ENCODE measurements around the gene SLC38A10.

Gene SLC38A10

GRCh38 chr17:81272616-81273015, 22.5 kb downstream of the SLC38A10 start:
- DNase-seq (ENCODE audit: low read depth, low spot score), result no peak
- ChIA-PET CTCF (interaction anchor here (1.0 kb wide), 1 partner anchor 212 kb away, joined by 3 read pairs; no protein-coding TSS in a partner anchor), POLR2A (no interaction called here)
- no peak for TF ChIP-seq CTCF (IDR thresholded peaks at IDR 0.05; ENCODE audit: insufficient read depth, low read length, missing control alignments)
- H3K4me3 ChIP-seq (ENCODE audit: low read depth, low read length), result no peak overlapping the region

DNA sequence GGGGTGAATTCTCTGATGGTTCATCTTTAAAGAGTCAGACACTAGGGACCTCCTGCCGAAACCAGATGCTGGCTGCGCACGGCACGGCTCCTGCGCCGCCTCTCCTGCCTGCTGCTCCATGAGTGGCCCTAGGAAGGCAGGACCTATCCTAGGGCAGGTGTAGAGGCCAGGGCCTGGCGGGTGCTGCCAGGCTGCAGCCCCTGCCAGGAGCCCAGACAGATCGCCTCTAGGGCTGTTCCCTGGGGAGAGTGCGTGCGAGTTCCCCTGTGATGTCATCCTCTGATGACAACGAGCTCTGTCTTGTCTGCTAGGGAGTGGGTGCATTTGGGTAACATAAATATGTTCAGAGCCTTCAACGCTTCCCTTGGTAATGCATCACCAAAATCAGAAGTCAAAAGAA, 23.9 kb downstream of the SLC38A10 start:
- CTCF ChIA-PET, result interaction anchor here (1.4 kb wide), 1 partner anchor 20 kb away, joined by 4 read pairs; no protein-coding TSS in a partner anchor

GRCh38 chr17:81270279-81270678, 24.8 kb downstream of the SLC38A10 start:
- TF ChIP-seq CTCF (IDR thresholded peaks at IDR 0.05; ENCODE audit: insufficient read depth, low read length, missing control alignments), result no peak
- CTCF ChIA-PET, result no interaction called here
- no peak overlapping the region for H3K4me3 ChIP-seq (ENCODE audit: low read depth, low read length)
- DNase-seq (ENCODE audit: low read depth, low spot score), result no peak
- POLR2A ChIA-PET, result no interaction called here

More for the DNA sequence above, 23.9 kb downstream of the SLC38A10 start:
- POLR2A ChIA-PET, result no interaction called here
- no peak for DNase-seq (ENCODE audit: low read depth, low spot score)
- no peak overlapping the region for H3K4me3 ChIP-seq (ENCODE audit: low read depth, low read length)
- no peak for TF ChIP-seq CTCF (IDR thresholded peaks at IDR 0.05; ENCODE audit: insufficient read depth, low read length, missing control alignments)

DNA sequence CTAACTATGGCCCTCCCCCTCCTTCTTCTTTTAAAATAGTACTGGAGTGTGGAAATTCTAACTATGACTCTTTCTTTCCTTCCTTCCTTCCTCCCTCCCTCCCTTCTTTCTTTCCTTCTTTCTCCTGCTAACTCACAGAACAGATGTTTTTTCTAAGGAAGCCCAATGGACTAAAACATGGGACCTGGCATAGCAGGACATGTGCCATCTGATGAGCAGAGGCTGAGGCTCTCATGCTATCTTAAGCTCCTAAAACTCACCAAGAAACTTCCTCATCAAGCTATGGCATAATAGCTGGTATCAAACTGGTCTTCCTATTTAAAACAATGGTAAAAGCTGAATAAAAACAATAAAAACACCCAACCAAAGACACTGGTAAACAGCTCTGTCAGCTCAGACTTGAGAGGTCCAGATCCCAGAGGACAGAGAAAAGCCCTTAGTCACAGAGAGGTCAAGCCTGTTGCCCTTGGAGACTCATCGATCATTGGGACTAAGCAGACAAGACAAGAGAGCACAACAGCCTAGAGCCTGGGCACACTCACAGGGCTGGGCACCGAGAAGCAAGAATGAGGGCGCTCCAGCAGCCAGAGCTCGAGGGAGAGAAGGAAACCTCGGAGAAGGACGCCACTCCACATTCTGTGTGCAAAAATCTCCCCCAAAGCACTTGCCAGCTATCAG, 27.6 kb downstream of the SLC38A10 start:
- ChIA-PET CTCF (interaction anchor here (1.2 to 3.5 kb wide), 4 partner anchors 9 to 25 kb away, joined by 5 to 11 read pairs (median 6); no protein-coding TSS in a partner anchor), POLR2A (no interaction called here)
- no peak for DNase-seq (ENCODE audit: low read depth, low spot score)
- TF ChIP-seq CTCF (IDR thresholded peaks at IDR 0.05; ENCODE audit: insufficient read depth, low read length, missing control alignments), result no peak
- no peak overlapping the region for H3K4me3 ChIP-seq (ENCODE audit: low read depth, low read length)

DNA sequence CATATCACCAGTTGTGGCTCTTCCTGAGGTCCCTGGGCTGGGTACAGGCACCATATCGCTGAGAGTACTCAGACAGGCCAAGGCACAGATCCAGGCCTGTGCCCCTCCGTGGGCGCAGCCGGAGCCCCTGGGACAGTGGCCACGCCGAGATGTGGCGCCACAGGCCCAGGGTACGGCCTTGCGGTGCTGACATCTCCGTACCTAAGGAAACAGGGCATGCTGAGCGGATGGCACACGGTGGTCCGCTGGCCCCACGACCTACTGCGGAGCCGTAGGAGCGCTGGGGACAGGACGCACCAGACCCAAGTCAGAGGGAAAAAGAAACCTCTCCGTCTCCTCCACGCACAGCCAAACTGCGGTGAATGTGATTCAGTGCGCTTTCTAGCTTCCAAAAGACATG, 29.5 kb downstream of the SLC38A10 start:
- no peak overlapping the region for H3K4me3 ChIP-seq (ENCODE audit: low read depth, low read length)
- ChIA-PET CTCF (interaction anchor here (1.2 to 3.5 kb wide), 3 partner anchors 11 to 26 kb away, joined by 4 to 11 read pairs (median 5); no protein-coding TSS in a partner anchor), POLR2A (no interaction called here)
- DNase-seq (ENCODE audit: low read depth, low spot score), result no peak
- TF ChIP-seq CTCF (IDR thresholded peaks at IDR 0.05; ENCODE audit: insufficient read depth, low read length, missing control alignments), result no peak

DNA sequence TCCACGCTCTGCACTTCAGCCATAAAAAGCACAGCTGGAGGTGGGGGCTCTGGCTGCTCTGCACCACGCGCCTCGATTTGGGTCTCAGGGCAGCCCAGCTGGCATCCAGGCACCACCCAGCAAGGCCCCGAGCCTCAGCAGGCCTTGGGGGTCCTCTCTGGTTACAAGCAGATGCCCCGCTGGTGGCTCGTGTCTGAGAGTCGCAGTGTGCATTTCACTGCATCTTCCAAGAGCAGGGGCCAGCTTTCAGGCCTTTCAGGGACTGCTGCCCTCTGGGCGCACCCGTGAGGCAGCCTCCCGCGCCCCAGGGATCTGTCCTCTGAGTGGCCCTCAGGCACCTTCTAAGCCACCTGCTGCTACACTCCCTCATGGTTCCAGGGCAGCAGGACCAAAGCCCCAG, 30.5 kb downstream of the SLC38A10 start:
- CTCF ChIA-PET, result interaction anchor here (0.8 to 3.5 kb wide), 3 partner anchors 12 to 220 kb away, joined by 3 to 11 read pairs (median 5); no protein-coding TSS in a partner anchor
- no peak overlapping the region for H3K4me3 ChIP-seq (ENCODE audit: low read depth, low read length)
- POLR2A ChIA-PET, result no interaction called here
- TF ChIP-seq CTCF (IDR thresholded peaks at IDR 0.05; ENCODE audit: insufficient read depth, low read length, missing control alignments), result no peak
- DNase-seq (ENCODE audit: low read depth, low spot score), result no peak

Measured in AG04449 (cell line).